Upper lobe of right lung (tissue), 1 donor: ENCODE data around the gene TESK1. TPM values are rescaled to one million over a fixed set of nuclear protein-coding genes. Genes with fewer than 3 reads are reported as not detected.

Experiments used
- ATAC-seq: fragments of 200-7000 bp; cut with Tn5 transposase; one replicate; pipeline ENCODE4 v1.9.1; 2020; ENCODE audit warnings: mild to moderate bottlenecking, moderate library complexity
- DNase-seq: peaks from one replicate; pipeline ENCODE4 v3.0.0-alpha.2; 2020
- H3K27ac ChIP-seq: fragments of 200-600 bp; one replicate; pipeline ENCODE4 v1.8.0; 2022
- H3K27me3 ChIP-seq: fragments of 200-600 bp; one replicate; pipeline ENCODE4 v1.8.0; 2022; ENCODE audit warnings: mild to moderate bottlenecking
- H3K36me3 ChIP-seq: fragments of 200-600 bp; one replicate; pipeline ENCODE4 v1.8.0; 2022
- H3K4me1 ChIP-seq: fragments of 200-600 bp; one replicate; pipeline ENCODE4 v1.8.0; 2022
- H3K4me3 ChIP-seq: fragments of 200-600 bp; one replicate; pipeline ENCODE4 v1.8.0; 2022; ENCODE audit warnings: mild to moderate bottlenecking
- H3K9me3 ChIP-seq: fragments of 200-600 bp; one replicate; pipeline ENCODE4 v1.8.0; 2022
- intact Hi-C: fragments of 100-400 bp; cut with DNase I; formaldehyde crosslinking; loops from one replicate; pipeline ENCODE4 v1.11.0; 2022
- total RNA-seq: library from RNA; stranded (reverse); fragmentation: NEBNext Ultra II Directional; extraction: Animal tissue kit (Norgen Biotek cat#: 25700); gene quantifications from one replicate; pipeline ENCODE4 v1.2.1, GENCODE V29; 2021
- TF ChIP-seq, protein P1 (sequence below): fragments of 200-600 bp; IDR thresholded peaks from one replicate; pipeline ENCODE4 v1.8.0; 2022; ENCODE audit warnings: antibody characterized with exemption
- donor health status: DM: no; HTN: yes; CAD: no; lungs with severe emphysema.

The TESK1 gene
- total RNA-seq, 1 donor from 2014 or later, result 43.9 TPM

DNA sequence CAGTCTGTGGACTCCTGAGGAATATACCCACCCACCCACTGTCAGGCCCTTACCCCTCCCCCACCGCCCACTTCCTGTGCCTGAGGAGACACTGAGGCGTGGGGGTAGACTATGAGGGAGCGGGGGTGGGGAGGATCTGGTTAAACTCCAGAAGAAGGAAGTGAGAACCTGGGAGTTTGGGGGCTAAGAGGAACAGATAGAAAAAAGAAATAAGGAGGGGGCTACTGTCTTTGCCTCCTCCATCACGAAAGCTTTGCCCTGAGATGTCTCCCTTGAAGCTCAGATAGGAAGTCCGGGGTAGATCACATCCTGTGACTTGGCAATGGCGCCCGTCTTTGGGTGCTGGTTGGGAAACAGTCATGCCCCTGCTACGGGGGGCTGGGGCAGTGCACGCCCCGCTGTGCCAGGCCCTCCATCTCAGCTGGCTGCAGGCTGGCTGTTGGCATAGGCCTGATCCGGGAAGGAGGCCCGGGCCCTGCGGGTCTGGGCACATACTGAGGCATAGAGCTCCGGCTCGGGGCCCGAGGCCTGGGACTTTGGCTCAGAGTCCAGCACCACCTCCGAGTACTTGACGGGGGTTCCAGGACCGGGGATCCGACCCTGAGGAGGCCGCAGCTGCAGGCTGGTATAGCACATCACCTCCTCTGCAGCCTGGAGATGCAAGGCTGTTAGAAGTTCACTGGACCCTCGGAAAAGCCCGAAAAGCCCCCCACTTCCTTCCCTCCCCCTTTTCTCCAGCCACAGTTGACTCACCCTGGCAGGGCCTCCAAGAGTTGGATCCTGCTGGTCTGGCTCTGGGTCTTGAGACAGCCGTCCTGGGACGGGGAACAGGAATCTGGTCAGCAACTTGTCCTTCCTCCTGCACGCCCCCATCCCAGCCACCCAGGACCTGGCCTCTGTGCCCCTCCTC is 44.6 kb downstream of the TESK1 start:
- DNase-seq, result no peak

DNA sequence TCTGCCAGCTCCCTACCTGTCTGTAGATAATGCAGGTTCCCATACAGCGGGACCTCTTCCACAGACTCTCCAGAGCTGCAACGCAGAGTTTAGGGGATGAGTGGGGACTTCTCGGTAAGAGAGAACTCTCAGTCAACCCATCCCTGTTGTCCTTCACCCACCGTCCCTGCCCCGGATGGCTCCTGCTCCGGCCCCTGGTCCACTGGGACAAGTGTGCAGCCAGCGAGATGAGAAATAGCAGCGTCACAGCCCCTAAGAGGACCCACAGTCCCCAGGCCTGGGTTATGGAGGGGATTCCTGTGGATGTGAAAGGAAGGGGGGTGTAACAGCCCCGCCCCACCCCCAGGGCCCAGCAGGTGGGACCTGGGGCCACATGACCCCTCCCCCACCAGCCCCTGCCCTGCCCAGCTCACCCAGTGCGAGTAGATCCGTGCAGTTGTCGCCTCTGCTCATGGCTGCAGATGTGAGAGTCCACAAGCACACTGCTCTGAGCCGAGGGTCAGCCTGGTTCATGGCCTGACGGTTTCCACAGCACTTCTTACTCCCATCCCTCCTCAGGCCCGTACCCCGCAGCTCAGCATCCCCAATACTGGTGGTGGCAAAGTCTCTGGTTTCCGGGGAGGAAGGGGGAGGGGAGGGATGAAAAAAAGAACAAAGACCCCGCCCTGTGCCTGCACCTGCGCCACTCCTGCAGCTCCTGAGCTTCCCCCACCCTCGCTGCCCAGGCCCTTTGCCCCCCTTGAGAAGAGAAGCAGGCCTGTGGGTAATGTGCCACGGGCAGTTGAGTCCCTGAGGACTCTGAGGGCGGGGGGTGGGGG is 45.5 kb downstream of the TESK1 start, which contains the start of gene SIT1:
Gene SIT1 (minus strand): TSS at position 591 of the 818 bp plus-strand sequence. CDS start 78 bp downstream, at position 513.
- intact Hi-C loops, result no loop called here
- H3K27ac ChIP-seq, result peak within 1 kb of the TSS; percentile 48
- peak within 1 kb of the TSS; percentile 32 for H3K4me3 ChIP-seq

More for the DNA sequence above, 44.6 kb downstream of the TESK1 start:
- no peak for ATAC-seq
- Histone ChIP-seq H3K36me3 (no peaks in the 10 kb centered on the region), H3K27me3 (no peaks in the 10 kb centered on the region), H3K9me3 (no peaks in the 10 kb centered on the region), H3K27ac (peak overlapping the region; percentile 47), H3K4me3 (peak overlapping the region; percentile 32), H3K4me1 (peaks cover 24% of the 10 kb centered on the region)
- intact Hi-C loops, result no loop called here
- TF ChIP-seq, protein P1, sequence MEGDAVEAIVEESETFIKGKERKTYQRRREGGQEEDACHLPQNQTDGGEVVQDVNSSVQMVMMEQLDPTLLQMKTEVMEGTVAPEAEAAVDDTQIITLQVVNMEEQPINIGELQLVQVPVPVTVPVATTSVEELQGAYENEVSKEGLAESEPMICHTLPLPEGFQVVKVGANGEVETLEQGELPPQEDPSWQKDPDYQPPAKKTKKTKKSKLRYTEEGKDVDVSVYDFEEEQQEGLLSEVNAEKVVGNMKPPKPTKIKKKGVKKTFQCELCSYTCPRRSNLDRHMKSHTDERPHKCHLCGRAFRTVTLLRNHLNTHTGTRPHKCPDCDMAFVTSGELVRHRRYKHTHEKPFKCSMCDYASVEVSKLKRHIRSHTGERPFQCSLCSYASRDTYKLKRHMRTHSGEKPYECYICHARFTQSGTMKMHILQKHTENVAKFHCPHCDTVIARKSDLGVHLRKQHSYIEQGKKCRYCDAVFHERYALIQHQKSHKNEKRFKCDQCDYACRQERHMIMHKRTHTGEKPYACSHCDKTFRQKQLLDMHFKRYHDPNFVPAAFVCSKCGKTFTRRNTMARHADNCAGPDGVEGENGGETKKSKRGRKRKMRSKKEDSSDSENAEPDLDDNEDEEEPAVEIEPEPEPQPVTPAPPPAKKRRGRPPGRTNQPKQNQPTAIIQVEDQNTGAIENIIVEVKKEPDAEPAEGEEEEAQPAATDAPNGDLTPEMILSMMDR, result no peak

DNA sequence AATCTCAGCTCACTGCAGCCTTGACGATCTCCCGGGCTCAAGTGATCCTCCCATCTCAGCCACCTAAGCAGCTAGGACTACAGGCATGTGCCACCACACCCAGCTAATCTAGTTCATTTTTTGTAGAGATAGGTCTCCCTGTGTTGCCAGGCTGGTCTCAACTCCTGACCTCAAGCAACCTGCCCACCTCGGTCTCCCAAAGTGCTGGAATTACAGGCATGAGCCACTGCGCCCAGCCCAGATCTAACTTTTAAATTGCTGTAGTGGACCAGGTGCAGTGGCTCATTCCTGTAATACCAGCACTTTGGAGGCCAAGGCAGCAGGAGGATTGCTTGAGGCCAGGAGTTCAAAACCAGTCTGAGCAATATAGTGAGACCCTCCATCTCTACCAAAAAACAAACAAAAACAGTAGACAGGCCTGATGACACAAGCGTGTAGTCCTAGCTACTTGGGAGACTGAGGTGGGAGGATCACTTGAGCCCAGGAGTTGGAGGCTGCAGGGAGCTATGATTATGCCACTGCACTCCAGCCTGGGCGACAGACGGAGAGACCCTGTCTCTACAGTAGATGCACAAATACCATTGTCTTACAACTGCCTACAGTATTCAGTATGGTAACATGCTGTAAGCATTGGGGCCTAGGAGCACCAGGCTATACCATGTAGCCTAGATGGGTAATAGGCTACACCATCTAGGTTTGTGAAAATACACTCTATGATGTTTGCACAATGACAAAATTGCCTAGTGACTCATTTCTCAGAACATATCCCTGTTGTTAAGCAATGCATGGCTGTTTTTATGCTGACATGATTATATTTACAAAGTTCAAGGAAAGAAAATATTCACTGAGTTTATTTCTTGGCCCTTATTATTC is 47.1 kb downstream of the TESK1 start:
- Histone ChIP-seq H3K4me3 (no peak overlapping the region), H3K36me3 (no peaks in the 10 kb centered on the region), H3K27me3 (no peaks in the 10 kb centered on the region), H3K27ac (peak overlapping the region; percentile 48), H3K4me1 (peaks cover 22% of the 10 kb centered on the region), H3K9me3 (no peaks in the 10 kb centered on the region)
- intact Hi-C loops, result no loop called here
- no peak for DNase-seq
- TF ChIP-seq, protein P1, result no peak
- ATAC-seq, result peak; percentile 62

More for the DNA sequence above, 45.5 kb downstream of the TESK1 start, which contains the start of gene SIT1:
- peaks cover 21% of the 10 kb centered on the region for H3K4me1 ChIP-seq
- no peaks in the 10 kb centered on the region for H3K9me3 ChIP-seq
- DNase-seq (no peak), ATAC-seq (no peak)
- H3K27me3 ChIP-seq, result no peaks in the 10 kb centered on the region
- no peaks in the 10 kb centered on the region for H3K36me3 ChIP-seq
- TF ChIP-seq, protein P1, result no peak

DNA sequence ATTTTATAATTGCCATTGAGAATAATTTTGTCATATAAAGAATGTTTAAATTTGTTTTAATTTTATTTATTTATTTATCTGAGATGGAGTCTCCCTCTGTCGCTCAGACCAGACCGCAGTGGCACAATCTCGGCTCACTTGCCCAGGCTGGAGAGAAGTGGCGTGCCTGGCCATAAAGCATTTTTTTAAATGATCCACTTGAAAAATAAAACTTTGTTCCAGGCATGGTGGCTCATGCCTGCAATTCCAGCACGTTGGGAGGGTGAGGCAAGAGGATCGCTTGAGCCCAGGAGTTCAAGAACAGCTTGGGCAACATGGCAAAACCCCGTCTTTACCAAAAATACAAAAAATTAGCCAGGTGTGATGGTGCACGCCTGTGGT is 47.8 kb downstream of the TESK1 start:
- Histone ChIP-seq H3K27me3 (no peaks in the 10 kb centered on the region), H3K9me3 (no peaks in the 10 kb centered on the region), H3K27ac (peak overlapping the region; percentile 48), H3K36me3 (no peaks in the 10 kb centered on the region), H3K4me1 (peaks cover 23% of the 10 kb centered on the region), H3K4me3 (no peak overlapping the region)
- ATAC-seq (peak; percentile 3), DNase-seq (peak; percentile 75)
- intact Hi-C loops, result no loop called here
- TF ChIP-seq, protein P1, result no peak

DNA sequence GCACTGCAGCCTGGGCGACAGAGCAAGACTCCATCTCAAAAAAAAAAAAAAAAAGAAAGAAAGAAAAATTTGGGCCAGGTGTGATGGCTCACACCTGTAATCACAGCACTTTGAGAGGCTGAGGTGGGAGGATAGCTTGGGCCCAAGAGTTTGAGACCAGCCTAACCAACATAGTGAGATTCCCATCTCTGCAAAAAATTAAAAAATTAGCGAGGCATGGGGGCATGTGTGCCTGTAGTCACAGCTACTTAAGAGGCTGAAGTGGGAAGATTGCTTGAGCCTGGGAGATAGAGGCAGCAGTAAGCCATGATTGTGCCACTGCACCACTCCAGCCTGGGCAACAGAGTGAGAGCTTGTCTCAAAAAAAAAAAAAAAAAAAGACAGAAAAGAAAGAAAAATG is 48.5 kb downstream of the TESK1 start:
- no peak for DNase-seq
- Histone ChIP-seq H3K4me3 (no peak overlapping the region), H3K36me3 (no peaks in the 10 kb centered on the region), H3K4me1 (peaks cover 23% of the 10 kb centered on the region), H3K27me3 (no peaks in the 10 kb centered on the region), H3K27ac (peak overlapping the region; percentile 48), H3K9me3 (no peaks in the 10 kb centered on the region)
- intact Hi-C loops, result no loop called here
- no peak for ATAC-seq
- TF ChIP-seq, protein P1, result no peak
